ENCODE measurements around the gene ENTPD8.

Gene ENTPD8

GRCh38 chr9:137479892-137480685 lies 38.9 kb upstream of the ENTPD8 start:
- Histone ChIP-seq H3K27ac (no peak overlapping the region), H3K4me3 (no peak overlapping the region)
- no peak for TF ChIP-seq CTCF (IDR thresholded peaks at IDR 0.05)
- DNase-seq (ENCODE audit: low spot score) = no peak

GRCh38 chr9:137478962-137479861 lies 38.1 kb upstream of the ENTPD8 start:
- Histone ChIP-seq H3K4me3 (no peak overlapping the region), H3K27ac (no peak overlapping the region)
- TF ChIP-seq CTCF (IDR thresholded peaks at IDR 0.05) = no peak
- DNase-seq (ENCODE audit: low spot score) = no peak

- Histone ChIP-seq H3K4me3 (no peak overlapping the region), H3K27ac (no peak overlapping the region)
- TF ChIP-seq CTCF (IDR thresholded peaks at IDR 0.05) = no peak
- DNase-seq (ENCODE audit: low spot score) = no peak
Measured at GRCh38 chr9:137478613-137478961, 37.4 kb upstream of the ENTPD8 start.

- DNase-seq (ENCODE audit: low spot score) = no peak
- no peak for TF ChIP-seq CTCF (IDR thresholded peaks at IDR 0.05)
- no peak overlapping the region for H3K4me3 ChIP-seq
- no peak overlapping the region for H3K27ac ChIP-seq
Measured at GRCh38 chr9:137477778-137478612, 36.8 kb upstream of the ENTPD8 start.

- no peak overlapping the region for H3K27ac ChIP-seq
- TF ChIP-seq CTCF (IDR thresholded peaks at IDR 0.05) = no peak
- DNase-seq (ENCODE audit: low spot score) = no peak
- H3K4me3 ChIP-seq = no peak overlapping the region
Measured at GRCh38 chr9:137476856-137477255, 35.7 kb upstream of the ENTPD8 start.

- no peak overlapping the region for H3K27ac ChIP-seq
- no peak for TF ChIP-seq CTCF (IDR thresholded peaks at IDR 0.05)
- no peak for DNase-seq (ENCODE audit: low spot score)
- H3K4me3 ChIP-seq = no peak overlapping the region
Measured at GRCh38 chr9:137475666-137476065, 34.5 kb upstream of the ENTPD8 start.

Data from coronary artery (tissue), 2 donors.